Germinal center (tissue), 1 donor: ENCODE data around the gene PLSCR3.

Experiments used
- DNase-seq: peaks from one replicate; pipeline ENCODE4 v3.0.0; 2012; ENCODE audit warnings: mixed read lengths, low spot score

Gene PLSCR3

GRCh38 chr17:7394452-7395191 lies at the start of gene PLSCR3:
Gene PLSCR3, minus strand, starts transcription at chr17:7394525. Its CDS starts 415 bp downstream, at chr17:7394110.
- peak; percentile 94 for DNase-seq

DNA sequence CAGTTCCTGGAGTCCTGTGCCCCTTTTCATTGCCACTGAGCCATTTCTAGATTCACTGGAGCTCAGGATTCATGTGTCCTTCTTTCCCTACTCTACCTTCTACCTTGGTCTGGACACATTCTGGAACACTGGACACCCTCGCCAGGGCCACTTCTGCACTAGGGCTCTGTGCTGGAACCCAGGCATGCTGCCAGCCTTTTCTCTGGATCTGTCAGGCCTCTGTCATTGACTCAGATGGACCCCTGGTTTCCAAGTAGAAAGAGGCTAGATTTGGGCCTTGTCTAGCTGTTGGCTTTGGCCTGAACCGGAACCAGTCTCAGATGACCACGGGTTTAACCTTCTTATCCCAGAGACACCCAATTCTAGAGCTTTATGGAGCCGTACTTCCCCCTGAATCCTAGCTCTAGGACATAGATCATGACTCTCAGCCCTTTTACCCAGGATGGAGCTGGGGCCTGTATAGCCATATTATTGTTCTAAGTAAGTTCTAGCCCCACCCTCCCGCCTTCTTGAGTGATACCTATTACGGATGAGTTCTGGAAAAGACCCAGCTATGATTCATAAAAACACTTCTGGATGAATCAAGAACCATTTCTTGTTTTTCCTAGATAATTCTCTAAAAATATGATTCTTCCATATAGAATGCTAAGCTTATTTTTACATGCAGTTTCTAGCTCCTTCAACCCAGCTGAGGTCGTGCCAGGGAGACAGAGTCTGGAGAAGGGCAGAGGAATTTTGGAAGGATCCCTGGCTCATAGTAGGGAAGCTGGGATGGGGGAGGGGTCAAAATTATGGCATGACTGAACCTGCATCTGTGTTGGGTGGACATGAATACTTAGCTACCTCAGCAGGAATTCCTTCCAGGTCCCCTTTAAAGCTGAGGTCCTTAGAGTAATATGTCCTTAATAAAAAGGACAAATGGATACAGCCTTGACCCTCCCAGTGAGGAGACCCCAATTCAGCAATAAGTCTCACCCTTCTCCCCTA lies 49.5 kb upstream of the PLSCR3 start:
- DNase-seq: no peak

DNA sequence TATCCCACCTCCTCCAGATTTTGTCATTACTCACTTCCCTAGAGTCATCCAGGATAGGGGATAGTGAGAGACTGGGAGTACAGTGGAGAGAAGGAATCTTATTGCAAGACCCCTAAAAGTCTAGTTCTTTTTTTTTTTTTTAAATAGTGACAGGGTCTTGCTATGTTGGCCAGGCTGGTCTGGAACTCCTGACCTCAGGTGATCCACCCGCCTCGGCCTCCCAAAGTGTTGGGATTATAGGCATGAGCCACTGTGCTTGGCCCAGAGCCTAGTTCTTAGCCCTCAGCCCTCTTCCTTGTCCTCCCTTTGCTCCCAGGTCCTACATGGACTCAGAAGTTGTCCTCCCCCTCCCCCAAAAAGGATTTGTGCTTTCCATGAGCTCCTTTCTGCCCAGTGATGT lies 47.8 kb upstream of the PLSCR3 start:
- DNase-seq: no peak

GRCh38 chr17:7441266-7441665 lies 46.9 kb upstream of the PLSCR3 start:
- no peak for DNase-seq

GRCh38 chr17:7440834-7441195 lies 46.5 kb upstream of the PLSCR3 start:
- DNase-seq: no peak

DNA sequence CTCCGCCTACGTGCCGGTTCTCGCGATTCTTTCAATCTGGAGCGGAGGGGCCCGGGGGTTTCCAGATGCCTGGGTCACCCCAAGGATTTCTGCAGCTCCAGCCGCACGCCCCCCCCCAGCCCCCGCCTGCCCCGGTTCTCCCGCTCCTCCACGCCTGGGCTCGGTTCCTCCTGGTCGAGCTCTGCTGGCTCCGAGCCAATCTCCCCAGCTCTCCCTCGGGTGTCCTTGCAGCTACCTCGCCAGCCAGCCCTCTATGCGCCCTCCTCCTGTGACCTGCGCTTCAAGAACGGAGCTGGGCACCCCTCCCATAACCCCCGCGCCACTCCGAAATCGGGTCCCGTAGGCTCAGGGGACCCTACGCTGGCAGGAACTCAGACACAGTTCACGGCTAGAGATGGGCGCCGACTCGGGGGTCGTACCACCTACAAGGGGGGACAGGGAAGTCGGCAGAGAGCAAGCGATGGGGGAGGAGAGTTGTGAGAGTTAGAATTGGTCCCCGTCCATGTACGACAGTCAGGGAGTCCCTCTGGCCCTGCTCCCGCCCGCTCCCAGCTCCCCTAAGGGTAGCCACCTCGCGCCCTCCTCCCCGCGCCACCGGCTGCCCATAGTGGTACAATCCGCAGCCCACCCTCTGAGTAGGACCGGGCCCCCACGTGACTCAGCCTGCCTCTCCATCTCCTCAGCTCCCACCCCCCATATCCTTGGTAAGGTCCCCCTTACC lies 45.9 kb upstream of the PLSCR3 start:
- DNase-seq: peak; percentile 24

GRCh38 chr17:7439462-7440112 lies 45.3 kb upstream of the PLSCR3 start, which contains the start of gene FGF11:
Gene FGF11, plus strand, starts transcription at chr17:7439512. Its CDS starts 109 bp downstream, at chr17:7439621.
- no peak for DNase-seq

GRCh38 chr17:7438656-7439460 lies 44.5 kb upstream of the PLSCR3 start:
- no peak for DNase-seq

GRCh38 chr17:7437950-7438614 lies 43.8 kb upstream of the PLSCR3 start:
- peak; percentile 36 for DNase-seq

GRCh38 chr17:7437369-7437863 lies 43.1 kb upstream of the PLSCR3 start:
- DNase-seq: no peak

- peak; percentile 82 for DNase-seq
Observed at GRCh38 chr17:7436556-7437368, 42.4 kb upstream of the PLSCR3 start.

DNA sequence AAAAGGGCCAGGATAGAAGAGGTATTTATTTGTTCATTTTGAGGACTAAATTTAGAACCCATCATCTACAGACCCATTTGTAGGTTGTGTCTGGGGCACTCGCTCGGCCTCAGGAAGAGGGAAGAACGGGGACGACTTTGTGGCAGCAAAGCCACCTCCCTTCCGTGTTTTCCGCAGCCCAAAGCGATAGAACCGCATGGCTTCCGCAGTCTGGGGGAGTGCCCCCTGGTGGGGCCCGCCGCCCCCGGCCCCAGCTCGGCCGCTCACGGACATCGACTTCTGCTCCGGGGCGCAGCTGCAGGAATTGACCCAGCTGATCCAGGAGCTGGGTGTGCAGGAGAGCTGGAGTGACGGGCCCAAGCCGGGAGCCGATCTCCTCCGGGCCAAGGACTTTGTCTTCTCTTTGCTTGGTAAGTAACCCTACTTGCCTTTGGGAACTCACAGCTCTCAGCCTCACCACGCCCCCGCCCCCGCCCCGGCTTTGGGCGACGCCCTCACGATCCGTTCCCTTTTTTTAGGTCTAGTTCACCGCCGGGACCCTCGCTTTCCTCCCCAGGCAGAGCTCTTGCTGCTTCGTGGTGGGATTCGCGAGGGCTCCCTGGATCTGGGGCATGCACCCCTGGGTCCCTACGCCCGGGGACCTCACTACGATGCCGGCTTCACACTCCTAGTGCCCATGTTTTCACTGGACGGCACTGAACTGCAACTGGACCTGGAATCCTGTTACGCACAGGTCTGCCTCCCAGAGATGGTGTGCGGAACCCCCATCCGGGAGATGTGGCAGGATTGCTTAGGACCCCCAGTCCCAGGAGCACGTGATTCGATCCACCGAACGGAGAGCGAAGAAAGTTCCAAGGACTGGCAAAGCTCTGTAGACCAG lies 41.6 kb upstream of the PLSCR3 start:
- DNase-seq: peak; percentile 64

DNA sequence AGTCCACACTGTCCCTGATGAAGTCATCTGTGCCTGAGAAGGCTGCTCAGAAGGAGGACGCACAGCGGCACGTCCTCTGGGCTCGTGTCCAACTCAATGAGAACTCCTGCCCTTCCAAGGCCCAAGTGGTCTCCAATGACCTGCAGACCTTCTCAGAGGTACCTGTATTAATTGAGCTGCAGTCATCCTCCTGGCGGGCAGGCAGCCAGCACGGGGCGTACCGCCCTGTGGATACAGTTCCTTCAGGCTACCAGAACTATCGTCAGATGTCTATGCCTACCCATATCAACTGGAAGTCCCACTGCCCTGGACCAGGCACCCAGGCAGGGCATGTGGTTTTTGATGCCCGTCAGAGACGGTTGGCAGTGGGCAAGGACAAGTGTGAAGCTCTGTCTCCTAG lies 38.0 kb upstream of the PLSCR3 start:
- no peak for DNase-seq

DNA sequence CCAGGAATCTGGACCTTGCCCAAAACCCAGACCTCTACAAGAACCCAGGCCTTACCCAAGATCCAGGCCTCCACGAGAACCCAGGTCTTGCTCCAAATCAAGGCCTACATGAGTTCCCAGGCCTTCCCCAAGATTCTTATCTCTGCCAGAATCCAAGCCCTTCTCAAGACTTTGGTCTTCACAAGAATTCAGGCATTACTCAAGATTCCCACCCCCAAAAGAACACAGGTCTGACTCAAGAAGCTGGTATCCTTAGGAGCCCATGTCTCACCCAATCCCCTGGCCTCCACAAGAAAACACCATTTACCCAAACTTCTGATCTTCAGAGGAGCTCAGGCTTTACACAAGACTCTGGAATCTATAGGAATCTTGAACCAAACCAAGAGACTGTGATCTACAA lies 36.9 kb upstream of the PLSCR3 start:
- no peak for DNase-seq

GRCh38 chr17:7429722-7430121 lies 35.4 kb upstream of the PLSCR3 start:
- no peak for DNase-seq

DNA sequence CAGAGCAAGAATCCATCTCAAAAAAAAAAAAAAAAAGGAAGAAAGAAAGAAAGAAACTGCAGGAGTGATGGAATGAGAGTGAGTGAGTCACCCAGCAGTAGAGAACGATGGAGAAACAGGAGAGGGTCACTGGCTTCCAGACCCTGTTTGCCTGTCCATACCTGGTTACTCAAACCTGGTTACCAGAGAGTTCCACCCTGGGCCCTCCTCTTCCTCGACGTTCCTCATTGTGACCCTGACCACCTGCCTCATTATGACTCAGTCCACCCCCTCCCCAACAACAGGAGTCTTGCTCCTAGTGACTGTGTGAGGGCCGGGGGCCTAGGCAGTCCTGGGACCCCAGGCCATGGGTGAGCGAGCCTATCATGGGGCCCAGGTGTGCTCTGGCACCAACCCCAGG lies 34.2 kb upstream of the PLSCR3 start, which contains the start of gene SPEM3:
Gene SPEM3, plus strand, starts transcription at position 301 of the 400 bp plus-strand sequence. Its CDS starts 46 bp downstream, at position 347.
- no peak for DNase-seq

DNA sequence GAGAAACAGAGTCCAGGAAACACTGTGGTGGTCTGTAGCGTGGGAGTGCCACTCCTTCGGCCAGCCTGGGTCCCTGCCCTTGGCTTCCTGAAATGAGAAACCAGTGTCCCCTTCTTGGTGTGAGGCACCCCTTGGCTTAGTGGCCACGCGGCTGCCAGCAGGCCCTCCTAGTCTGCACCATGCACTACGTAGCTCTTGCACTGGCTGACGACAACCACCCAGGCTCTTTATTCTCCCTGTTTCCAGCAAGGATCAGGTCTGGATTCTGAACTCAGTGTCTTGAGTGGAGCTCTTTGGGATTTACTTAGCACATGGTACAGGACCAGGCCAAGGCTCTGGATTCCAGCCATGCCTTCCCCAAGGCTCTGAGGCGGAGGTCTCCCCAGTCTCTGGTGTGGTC lies 33.2 kb upstream of the PLSCR3 start:
- no peak for DNase-seq

GRCh38 chr17:7426896-7427489 lies 32.7 kb upstream of the PLSCR3 start:
- DNase-seq: no peak
